Inflammatory macrophage treated with lipopolysaccharide for 4 hours (primary cell): Measurements from ENCODE around the gene DNAJB8.

Experiments used
- DNase-seq: peaks from one replicate; pipeline ENCODE4 v3.0.0-alpha.2; 2020

DNAJB8 gene

GRCh38 chr3:128442949-128443348, 23.7 kb downstream of the DNAJB8 start:
- DNase-seq = no peak

GRCh38 chr3:128442070-128442469, 24.6 kb downstream of the DNAJB8 start:
- no peak for DNase-seq

- DNase-seq = no peak
Observed at GRCh38 chr3:128439226-128439625, 27.5 kb downstream of the DNAJB8 start.

- no peak for DNase-seq
Observed at GRCh38 chr3:128438488-128439072, 28.1 kb downstream of the DNAJB8 start.

GRCh38 chr3:128436214-128436613, 30.5 kb downstream of the DNAJB8 start:
- no peak for DNase-seq

GRCh38 chr3:128435561-128435960, 31.1 kb downstream of the DNAJB8 start:
- no peak for DNase-seq

GRCh38 chr3:128435058-128435457, 31.6 kb downstream of the DNAJB8 start:
- DNase-seq = no peak

GRCh38 chr3:128434524-128434923, 32.2 kb downstream of the DNAJB8 start:
- DNase-seq = no peak

- no peak for DNase-seq
Observed at GRCh38 chr3:128433837-128434165, 32.9 kb downstream of the DNAJB8 start.

GRCh38 chr3:128432971-128433836, 33.5 kb downstream of the DNAJB8 start:
- no peak for DNase-seq

GRCh38 chr3:128432301-128432970, 34.3 kb downstream of the DNAJB8 start:
- no peak for DNase-seq

- no peak for DNase-seq
Observed at GRCh38 chr3:128431803-128432300, 34.8 kb downstream of the DNAJB8 start.

GRCh38 chr3:128430731-128431130, 36.0 kb downstream of the DNAJB8 start:
- DNase-seq = no peak

GRCh38 chr3:128430301-128430700, 36.4 kb downstream of the DNAJB8 start:
- DNase-seq = no peak

- no peak for DNase-seq
Observed at GRCh38 chr3:128429751-128430150, 36.9 kb downstream of the DNAJB8 start.

GRCh38 chr3:128429275-128429674, 37.4 kb downstream of the DNAJB8 start:
- DNase-seq = no peak

GRCh38 chr3:128427872-128428822, 38.5 kb downstream of the DNAJB8 start:
- DNase-seq = no peak

GRCh38 chr3:128427175-128427857, 39.4 kb downstream of the DNAJB8 start:
- no peak for DNase-seq

- DNase-seq = peak; percentile 33
Observed at GRCh38 chr3:128426128-128426921, 40.4 kb downstream of the DNAJB8 start.

GRCh38 chr3:128425846-128426127, 40.9 kb downstream of the DNAJB8 start:
- no peak for DNase-seq

GRCh38 chr3:128425142-128425845, 41.4 kb downstream of the DNAJB8 start:
- no peak for DNase-seq
